OCI-LY7 (cell line): ENCODE measurements around the gene NDUFAF2.

ENCODE experiments used
- CTCF ChIP-seq: fragments of 200-600 bp; sonication (generic); conservative IDR thresholded peaks from 2 replicates; pipeline ENCODE4 v1.5.1; 2014; ENCODE audit warnings: mild to moderate bottlenecking, antibody characterized with exemption, low read length, moderate library complexity, mixed read lengths
- EZH2phosphoT487 ChIP-seq: fragments of 200-600 bp; sonication (generic); IDR thresholded peaks from 2 replicates; pipeline ENCODE4 v1.6.1; 2018; ENCODE audit warnings: low read depth, borderline replicate concordance, mild to moderate bottlenecking, mixed run types, antibody characterized with exemption, low read length, moderate library complexity, mixed read lengths

GRCh38 chr5:60929024-60929423 is 16.0 kb upstream of the NDUFAF2 start:
- peak; percentile 69 for TF ChIP-seq CTCF
- TF ChIP-seq EZH2phosphoT487: no peak
